Fibroblast of skin of left quadriceps (primary cell): ENCODE measurements around the gene SNAPC3.
"Not testable (repeated sequence)": the region's sequence is repeated elsewhere in the genome, so short reads cannot be mapped to it uniquely, and the experiment has no call there.

Experiments used
- DNase-seq, 2 experiments: peaks; one replicate each; pipeline ENCODE4 v3.0.0-alpha.2; 2013; ENCODE audit warnings: low read depth in 2 of 2

Gene SNAPC3

GRCh38 chr9:15423231-15423985, 732 bp downstream of the SNAPC3 start:
- peak in 1 of 2 experiments; percentile 8 for DNase-seq

GRCh38 chr9:15426019-15426418, 3.3 kb downstream of the SNAPC3 start:
- DNase-seq, result no peak

- not testable (repeated sequence) for DNase-seq
These were observed 5.0 kb downstream of the SNAPC3 start for GRCh38 chr9:15427702-15428101.

GRCh38 chr9:15430920-15431844, 8.5 kb downstream of the SNAPC3 start:
- no peak for DNase-seq

- no peak for DNase-seq
These were observed 10.5 kb downstream of the SNAPC3 start for GRCh38 chr9:15433191-15433590.

GRCh38 chr9:15433661-15434060, 11.0 kb downstream of the SNAPC3 start:
- no peak for DNase-seq

- no peak for DNase-seq
These were observed 16.2 kb downstream of the SNAPC3 start for GRCh38 chr9:15438891-15439290.

- DNase-seq, result not testable (repeated sequence)
These were observed 19.2 kb downstream of the SNAPC3 start for GRCh38 chr9:15441841-15442240.

GRCh38 chr9:15442264-15442663, 19.6 kb downstream of the SNAPC3 start:
- not testable (repeated sequence) for DNase-seq

- no peak for DNase-seq
These were observed 21.5 kb downstream of the SNAPC3 start for GRCh38 chr9:15444141-15444540.

- no peak for DNase-seq
These were observed 31.3 kb downstream of the SNAPC3 start for GRCh38 chr9:15453956-15454355.

GRCh38 chr9:15461056-15461455, 38.4 kb downstream of the SNAPC3 start:
- no peak for DNase-seq

GRCh38 chr9:15461601-15462000, 38.9 kb downstream of the SNAPC3 start:
- no peak for DNase-seq

GRCh38 chr9:15468145-15468544, 45.5 kb downstream of the SNAPC3 start:
- DNase-seq, result no peak

GRCh38 chr9:15469406-15469805, 46.7 kb downstream of the SNAPC3 start:
- DNase-seq, result no peak

- DNase-seq, result no peak
These were observed 47.2 kb downstream of the SNAPC3 start for GRCh38 chr9:15469862-15470261.

GRCh38 chr9:15475923-15476536, 53.4 kb downstream of the SNAPC3 start:
- no peak for DNase-seq

- DNase-seq, result no peak
These were observed 57.4 kb downstream of the SNAPC3 start for GRCh38 chr9:15480028-15480427.

GRCh38 chr9:15482146-15482545, 59.5 kb downstream of the SNAPC3 start:
- no peak for DNase-seq

GRCh38 chr9:15484802-15485201, 62.1 kb downstream of the SNAPC3 start:
- no peak for DNase-seq

- no peak for DNase-seq
These were observed 63.4 kb downstream of the SNAPC3 start for GRCh38 chr9:15485836-15486666.
